ENCODE measurements around the gene MINPP1.
"Not testable (repeated sequence)": the region's sequence is repeated elsewhere in the genome, so short reads cannot be mapped to it uniquely, and the experiment has no call there.

MINPP1 gene, protein sequence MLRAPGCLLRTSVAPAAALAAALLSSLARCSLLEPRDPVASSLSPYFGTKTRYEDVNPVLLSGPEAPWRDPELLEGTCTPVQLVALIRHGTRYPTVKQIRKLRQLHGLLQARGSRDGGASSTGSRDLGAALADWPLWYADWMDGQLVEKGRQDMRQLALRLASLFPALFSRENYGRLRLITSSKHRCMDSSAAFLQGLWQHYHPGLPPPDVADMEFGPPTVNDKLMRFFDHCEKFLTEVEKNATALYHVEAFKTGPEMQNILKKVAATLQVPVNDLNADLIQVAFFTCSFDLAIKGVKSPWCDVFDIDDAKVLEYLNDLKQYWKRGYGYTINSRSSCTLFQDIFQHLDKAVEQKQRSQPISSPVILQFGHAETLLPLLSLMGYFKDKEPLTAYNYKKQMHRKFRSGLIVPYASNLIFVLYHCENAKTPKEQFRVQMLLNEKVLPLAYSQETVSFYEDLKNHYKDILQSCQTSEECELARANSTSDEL

DNA sequence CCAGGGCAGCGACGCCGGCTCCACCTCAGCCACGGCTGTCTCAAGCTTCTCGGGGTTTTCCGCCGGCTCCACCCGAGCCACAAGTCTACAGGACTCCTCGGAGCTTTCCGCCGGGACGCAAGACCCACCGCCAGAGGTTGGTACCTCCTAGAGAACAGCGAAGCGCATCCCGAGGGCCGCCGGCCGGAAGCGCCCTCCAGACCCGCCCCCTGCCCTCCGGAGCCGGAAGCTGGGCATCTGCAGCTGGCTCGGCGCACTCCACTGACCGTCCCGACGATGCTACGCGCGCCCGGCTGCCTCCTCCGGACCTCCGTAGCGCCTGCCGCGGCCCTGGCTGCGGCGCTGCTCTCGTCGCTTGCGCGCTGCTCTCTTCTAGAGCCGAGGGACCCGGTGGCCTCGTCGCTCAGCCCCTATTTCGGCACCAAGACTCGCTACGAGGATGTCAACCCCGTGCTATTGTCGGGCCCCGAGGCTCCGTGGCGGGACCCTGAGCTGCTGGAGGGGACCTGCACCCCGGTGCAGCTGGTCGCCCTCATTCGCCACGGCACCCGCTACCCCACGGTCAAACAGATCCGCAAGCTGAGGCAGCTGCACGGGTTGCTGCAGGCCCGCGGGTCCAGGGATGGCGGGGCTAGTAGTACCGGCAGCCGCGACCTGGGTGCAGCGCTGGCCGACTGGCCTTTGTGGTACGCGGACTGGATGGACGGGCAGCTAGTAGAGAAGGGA lies at the start of gene MINPP1:
TSS of gene MINPP1 (plus strand) at position 254 of the 726 bp plus-strand sequence. CDS start at position 277, 23 bp downstream.
- DNase-seq: peak; percentile 97 to 99

DNA sequence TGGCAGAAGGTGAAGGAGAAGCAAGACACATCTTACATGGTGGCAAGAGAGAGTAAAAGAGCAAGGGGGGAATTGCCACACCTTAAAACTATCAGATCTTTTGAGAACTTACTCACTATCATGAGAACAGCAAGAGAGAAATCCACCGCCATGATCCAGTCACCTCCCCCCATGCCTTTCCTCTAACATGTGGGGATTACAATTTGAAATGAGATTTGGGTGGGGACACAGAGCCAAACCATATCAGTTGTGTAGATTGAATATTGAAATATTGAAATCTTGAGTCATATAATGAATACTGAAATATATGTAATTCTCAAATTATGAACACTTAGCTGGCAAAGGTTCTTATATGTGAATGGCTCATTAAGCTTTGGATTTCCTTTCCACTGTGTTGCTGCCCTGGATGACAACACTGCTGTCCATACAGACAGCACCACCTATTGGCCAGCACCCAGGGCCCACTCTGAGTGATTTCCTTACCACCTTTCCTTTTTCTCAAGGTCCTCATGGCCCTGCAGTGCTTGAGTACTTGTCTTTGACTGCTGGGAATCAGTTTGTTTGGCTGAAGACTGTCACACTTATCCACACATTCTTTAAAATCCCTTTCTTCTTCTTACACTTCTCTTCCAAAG lies 48.0 kb upstream of the MINPP1 start:
- DNase-seq: not testable (repeated sequence)

DNA sequence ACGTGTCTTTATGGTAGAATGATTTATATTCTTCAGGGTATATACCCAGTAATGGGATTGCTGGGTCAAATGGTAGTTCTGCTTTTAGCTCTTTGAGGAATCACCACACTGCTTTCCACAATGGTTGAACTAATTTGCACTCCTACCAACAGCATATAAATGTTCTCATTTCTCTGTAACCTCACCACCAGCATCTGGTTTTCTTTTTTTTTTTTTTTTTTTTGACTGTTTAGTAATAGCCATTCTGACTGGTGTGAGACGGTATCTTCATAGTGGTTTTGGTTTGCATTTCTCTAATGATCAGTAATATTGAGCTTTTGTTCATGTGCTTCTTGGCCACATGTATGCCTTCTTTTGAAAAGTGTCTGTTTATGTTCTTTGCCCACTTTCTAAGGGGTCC lies 42.9 kb upstream of the MINPP1 start:
- not testable (repeated sequence) for DNase-seq

DNA sequence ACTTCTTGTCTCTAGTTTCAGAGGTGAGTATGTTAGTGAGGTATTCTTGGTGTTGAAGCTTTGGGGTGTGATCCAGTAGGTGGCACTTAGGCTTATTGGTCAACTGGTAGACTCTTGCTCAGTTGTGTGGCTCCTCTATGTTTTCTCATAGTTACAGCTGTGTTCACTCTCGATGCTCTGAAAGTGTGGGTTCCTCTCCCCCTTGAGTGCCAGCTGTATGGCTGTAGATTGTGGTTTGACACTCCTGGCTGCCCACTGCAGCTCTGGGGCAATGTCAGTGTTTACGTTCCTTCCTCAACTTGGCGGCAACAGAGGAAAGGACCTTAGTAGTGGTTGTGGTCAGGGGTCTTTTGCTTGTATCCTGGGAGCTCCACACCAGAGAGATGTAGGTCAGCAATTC lies 37.8 kb upstream of the MINPP1 start:
- DNase-seq: not testable (repeated sequence)

DNA sequence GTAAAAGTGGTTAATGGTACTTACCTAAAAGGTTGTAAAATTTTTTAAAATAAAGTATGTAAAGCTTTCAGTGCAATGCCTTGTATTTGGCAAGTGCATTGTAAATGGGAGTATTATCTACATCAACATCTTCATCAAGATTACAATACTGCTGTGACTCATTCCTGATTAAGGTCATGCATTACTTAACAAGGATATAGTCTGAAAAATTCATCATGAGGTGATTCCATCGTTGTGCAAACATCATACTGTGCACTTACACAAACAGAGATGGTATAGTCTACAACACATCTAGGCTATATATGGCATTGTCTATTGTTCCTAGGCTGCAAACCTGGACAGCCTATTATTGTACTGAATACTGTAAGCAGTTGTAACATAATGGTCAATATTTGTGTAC lies 16.0 kb upstream of the MINPP1 start:
- not testable (repeated sequence) for DNase-seq

DNA sequence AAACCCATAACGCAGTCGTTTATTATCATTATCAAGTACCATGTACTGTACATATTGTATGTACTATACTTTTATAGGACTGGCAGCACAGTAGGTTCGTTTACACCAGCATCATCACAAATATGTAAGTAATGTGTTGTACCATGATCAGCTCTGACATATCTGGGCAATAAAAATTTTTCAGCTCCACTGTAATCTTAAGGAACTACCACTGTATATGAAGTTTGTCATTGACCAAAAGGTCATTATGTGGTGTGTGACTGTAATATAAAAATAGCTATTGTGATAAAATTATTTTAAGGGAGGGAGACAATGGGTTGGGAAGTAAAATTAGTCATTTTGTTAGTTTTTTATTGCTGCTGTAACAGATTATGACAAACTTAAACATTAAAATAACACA lies 14.4 kb upstream of the MINPP1 start:
- not testable (repeated sequence) for DNase-seq

DNA sequence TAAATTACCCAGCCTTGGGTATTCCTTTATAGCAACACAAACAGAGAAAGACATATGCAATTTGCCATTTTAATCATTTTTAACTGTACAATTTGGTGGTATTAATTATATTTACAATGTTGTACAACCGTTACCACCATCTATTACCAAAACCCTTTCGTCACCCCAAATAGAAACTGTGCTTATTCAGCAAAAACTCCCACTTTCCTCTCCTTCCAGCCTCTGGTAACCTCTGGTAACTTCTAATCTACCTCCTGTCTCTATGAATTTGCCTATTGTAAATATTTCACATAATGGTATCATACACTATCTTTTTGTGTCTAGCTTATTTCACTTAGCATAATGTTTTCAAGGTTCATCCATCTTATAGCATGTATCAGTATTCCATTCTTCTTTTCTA lies 12.2 kb upstream of the MINPP1 start:
- DNase-seq: not testable (repeated sequence)

DNA sequence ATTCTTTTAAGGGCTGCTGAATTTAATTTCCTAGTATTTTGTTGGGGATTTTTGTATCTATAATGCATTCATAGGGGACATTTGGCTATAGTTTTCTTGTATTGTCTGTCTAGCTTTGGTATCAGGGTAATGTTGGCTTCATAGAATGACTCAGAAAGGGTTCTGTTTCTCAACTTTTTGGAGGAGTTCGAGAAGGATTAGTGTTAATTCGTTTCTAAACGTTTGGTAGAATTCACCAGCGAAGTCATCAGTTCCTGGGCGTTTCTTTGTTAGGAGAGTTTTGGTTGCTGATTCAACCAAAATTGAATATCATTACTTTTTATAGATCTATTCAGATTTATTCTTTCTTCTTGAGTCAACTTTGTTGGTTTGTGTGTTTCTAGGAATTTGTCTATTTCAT lies 9.2 kb upstream of the MINPP1 start:
- DNase-seq: not testable (repeated sequence)

DNA sequence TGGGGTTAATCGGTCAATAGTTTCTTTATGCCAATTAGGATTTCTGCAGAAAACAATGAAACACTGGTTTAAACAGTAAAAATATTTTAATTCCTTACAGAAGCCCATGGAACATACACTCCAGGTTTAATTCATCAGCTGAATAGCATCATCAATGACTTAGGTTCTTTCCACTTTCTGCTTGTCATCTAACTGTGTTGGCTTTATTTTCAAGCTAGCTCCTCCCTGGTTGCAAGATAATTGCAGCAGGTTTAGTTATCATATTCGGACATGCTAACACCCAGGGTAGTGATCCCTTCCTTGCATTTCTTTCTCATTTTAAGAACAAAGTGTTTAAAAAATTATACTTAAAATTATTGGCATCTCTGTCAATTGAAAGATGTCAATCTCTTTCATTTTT lies 7.3 kb upstream of the MINPP1 start:
- DNase-seq: not testable (repeated sequence)

DNA sequence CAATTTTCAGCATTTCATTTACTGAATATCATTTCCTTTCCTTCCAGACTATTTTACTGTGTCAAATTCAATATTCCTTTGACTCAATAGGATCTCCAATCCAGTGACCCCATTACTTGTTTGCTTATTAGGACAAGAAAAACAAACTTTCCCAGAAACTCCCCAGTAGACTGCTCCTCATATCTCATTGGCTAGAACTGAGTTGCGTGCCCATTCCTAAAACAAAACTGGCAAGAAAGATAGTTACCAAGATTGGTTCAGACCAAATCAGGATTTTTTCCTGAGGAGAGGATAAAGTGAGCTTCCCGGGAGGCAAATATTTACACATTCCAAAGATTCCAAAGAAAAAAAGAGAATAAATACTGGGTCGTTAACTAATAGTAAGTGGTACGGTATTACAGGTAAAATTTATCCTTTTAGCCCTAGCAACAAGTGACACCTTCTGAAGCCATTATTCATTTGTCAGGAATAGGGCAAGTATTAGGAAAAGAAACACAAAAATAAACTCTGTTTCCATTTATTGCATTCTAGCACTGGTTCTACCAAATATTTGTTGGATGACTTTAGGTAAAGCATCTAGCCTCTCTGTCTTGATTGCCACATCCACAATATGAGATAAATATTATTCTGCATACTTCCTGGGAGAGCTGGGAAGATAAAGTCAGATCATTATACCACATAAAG lies 6.4 kb upstream of the MINPP1 start:
- DNase-seq: not testable (repeated sequence)

DNA sequence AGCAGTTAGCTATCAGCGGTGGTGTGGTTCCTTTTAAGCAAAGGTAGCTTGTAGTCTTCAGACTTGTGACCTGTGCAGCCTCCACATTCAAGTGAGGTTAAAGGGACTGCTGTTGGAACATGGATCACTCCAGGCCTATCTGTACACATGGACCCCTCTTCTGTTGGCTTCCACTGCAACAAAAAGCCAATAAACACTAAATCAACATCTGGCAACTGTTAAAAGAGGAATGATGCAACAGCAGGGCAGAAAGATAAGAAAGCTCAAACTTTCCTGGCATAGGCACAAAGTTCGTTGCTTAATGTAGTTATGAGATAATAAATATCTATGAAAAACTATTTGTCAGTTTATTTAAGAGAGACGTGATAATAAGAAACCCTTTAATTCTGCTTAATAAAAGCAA lies 4.0 kb upstream of the MINPP1 start:
- no peak for DNase-seq

DNA sequence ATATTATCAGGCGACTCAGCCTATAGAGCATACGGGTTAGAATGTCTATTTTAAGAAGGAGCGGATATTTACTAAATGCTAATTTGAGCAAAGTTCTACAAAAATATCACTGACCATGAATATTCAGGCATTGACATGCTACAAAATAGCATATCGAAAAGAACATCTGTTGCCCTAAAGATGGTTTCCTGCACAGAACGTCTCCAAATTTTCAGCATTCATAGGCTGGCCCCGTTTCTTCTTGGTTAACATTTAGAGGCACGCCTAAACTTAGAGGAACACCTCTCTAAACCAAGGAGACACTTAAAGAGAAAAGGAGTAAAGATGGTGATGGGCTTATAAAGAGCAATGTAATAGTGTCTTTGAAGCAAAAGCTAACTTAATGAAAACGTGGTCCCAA lies 1.3 kb upstream of the MINPP1 start:
- DNase-seq: no peak

DNA sequence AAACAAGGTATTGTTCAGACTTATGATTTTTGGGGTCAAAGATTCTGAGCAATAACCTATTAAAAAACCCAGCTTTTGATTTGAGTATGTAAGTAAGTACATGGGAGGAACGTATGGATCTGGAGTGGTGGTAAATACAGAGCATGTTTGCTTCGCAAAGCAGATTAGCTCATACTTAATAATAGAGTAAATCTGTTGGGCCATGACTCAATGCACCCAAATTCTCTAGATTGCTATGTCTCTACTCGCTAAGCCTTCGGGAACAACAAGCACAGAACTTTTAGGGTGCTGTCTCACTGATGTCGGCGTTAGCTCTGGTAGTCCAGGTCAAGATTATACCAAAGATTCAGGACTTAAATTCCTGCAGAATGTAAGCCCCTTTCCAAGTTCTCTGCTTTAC lies 807 bp upstream of the MINPP1 start:
- DNase-seq: no peak

DNA sequence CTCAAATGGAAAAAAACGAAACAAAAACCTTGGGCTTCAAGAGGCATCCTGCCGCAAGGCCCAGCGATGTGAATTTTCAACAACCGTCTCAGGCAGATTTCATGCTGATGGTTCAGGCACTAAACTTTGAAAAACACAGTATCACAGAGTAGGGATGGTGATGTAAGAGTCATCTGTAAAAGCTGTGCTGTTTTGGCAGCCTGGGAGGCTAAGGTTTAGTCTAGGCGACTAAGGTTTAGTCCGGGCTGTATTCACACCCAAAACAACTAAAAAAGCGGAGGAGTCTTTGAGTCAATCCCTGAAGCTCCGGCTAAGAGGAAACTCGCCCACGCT lies 420 bp upstream of the MINPP1 start:
- DNase-seq: no peak

DNA sequence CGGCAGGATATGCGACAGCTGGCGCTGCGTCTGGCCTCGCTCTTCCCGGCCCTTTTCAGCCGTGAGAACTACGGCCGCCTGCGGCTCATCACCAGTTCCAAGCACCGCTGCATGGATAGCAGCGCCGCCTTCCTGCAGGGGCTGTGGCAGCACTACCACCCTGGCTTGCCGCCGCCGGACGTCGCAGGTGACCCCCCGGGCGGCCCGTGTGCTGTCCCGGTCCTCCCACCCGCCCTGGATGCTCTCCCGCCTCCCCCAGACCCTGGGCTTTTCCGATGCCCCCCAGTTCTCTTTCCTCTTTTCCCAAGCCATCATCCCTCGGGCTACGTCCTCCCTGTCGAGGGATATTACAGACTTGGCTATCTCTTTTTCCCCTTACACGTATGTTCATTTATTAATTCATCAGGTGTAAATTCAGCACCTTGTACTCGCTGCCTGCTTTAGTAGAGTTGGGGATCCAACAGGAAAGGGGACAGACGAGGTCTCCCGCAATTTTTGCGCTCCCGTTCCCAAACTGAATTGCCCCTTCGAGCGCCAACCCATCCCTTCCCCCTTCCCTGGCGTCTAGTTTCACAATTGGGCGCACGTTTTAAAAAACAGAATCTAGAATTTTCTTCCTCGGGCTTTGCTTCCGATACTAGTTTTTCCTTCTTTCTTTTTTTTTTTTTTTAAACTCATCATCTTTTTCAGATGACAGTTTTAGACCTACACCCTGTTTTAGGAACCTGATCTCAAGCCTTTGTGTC lies 846 bp downstream of the MINPP1 start:
- DNase-seq: peak; percentile 25 to 34

DNA sequence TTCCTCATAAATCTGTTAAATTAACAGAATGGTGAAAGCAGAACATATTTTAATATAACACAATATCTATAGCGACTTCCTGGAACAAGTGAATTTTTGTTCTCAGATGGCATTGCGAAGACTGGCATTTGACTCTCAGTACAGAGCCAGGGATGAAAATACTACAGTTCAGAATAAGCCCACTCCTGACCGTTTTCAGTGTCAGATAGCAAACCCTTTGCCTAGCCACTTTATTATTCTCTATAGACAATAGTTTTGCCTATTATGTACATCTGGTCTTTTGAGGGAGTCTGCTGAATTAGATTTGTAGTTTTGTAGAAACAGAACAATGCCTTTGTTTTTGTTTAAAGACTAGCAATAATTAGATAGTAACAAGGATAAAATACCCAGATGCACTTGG lies 2.3 kb downstream of the MINPP1 start:
- DNase-seq: no peak

DNA sequence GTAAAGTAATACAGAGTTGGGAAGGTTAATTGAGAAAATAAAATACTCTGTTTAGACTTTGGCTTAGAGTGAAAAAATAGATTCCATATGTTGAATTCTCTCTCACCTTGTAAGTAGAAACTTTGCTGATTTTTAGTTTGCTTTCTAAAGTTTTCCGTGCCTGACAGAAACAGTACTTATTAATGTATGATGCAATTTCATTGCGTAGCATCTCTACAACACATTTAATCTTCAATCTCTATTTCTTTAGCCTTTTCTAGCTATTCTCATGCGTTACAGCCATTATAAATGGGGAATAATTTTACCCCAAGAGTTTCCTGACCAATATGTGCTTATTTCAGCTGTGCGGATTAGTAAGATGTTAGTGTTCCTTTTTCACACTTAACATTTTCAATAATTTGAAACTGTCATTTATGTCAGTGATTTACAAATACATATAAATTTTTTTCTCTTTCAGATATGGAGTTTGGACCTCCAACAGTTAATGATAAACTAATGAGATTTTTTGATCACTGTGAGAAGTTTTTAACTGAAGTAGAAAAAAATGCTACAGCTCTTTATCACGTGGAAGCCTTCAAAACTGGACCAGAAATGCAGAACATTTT lies 3.3 kb downstream of the MINPP1 start:
- DNase-seq: no peak

DNA sequence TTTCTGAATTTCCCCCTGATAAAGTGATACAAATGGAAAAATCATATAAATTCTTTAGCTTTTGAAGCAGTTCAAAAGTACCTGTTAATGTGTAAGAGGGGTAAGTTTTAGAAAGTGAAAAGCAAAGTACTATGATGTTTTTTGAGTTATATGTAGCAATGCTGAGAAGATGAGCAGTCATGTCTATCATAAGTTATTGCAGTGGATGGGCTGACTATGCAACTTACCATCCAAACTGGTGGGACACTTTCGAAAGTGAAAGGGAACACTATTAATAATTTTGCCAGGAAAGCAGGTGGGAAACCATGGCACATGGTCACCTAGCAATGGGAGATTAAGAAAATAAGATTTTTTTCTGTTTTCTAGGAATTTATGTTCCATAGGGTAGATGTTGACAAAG lies 4.1 kb downstream of the MINPP1 start:
- no peak for DNase-seq

DNA sequence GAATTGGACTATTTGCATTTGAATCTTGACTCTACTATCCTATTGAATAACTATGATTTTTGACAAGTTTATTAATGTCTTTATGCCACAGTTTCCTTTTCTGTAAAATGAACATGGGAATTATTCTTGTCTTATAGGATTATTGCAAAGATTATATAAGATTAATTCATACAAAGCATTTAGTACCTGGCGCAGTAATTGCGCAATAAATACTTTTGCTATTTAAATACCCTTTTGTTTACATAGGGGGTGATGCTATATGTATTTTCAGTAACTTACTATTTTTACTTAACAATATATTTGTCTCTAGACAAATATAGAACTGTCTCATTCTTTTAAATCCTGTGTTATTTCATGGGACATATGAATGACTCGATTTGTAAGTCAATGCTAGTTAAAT lies 5.3 kb downstream of the MINPP1 start:
- no peak for DNase-seq

DNA sequence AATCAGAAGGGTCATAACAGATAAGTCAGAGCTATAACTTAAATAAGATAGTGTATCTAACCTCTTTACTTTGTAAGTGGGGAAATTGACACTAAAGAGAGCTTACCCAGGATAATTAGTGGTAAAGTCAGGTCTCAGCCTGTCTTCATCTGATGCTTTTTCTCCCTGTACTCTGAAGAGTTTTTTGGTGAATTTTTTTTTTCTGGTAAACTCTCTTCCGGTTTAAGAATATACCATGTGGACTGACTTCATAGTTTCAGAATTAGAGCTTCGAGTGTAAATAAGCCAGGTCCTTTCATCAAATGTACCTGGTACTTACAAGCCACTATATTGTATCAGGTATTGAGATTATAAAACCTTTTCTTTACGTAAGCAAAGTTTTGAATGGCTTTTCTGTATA lies 6.8 kb downstream of the MINPP1 start:
- no peak for DNase-seq

DNA sequence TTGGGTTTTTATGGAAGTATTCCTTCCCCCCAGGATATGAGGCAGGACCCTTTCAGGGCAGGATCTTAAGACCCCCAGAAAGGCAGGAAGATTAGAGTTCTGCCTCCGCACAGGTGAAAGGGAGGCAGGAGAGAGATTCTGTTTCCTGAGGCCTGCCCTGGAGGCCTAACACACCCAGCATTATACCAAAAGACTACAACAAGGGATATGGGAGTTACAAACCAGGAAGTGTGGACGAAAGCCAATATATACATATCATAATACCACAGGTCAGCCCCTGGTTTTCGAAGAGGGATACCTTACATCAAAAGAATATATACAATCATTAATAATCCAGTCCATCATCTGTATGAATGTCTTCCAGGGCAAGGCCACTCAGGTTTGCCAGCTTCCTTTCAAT lies 14.2 kb downstream of the MINPP1 start:
- DNase-seq: no peak

DNA sequence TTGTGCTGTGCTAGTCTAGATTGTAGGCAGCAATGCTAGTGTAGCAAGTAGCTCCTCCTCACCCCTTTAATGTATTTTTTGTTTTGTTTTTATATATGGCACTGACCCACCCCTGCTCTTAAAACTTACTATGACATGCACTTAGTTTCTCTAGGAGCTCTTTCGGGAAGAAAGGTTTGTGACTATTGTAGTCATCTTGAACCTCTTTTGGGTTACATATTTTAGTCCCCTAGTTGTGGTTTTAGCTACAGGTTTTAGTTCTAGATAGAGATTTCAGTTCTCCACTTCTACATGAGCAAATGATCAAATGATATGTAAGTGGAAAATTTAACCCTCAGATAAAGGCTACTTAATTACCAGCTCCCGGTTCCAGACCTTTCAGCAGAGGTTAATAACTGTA lies 14.9 kb downstream of the MINPP1 start:
- no peak for DNase-seq
